HG03558 (cell line): ENCODE data around the gene NUAK1.
"Not testable (repeated sequence)": the region's sequence is repeated elsewhere in the genome, so short reads cannot be mapped to it uniquely, and the experiment has no call there.

Experiments
- ATAC-seq: cut with Tn5 transposase; IDR thresholded peaks from one replicate; pipeline ENCODE4 v1.9.1; 2021; ENCODE audit warnings: moderate number of reproducible peaks; ENCODE audit not compliant: unreplicated experiment; ENCODE audit errors: extremely low read depth

NUAK1 gene

GRCh38 chr12:106149096-106149784, 10.5 kb upstream of the NUAK1 start:
- no peak for ATAC-seq

GRCh38 chr12:106147956-106148355, 9.2 kb upstream of the NUAK1 start:
- no peak for ATAC-seq

GRCh38 chr12:106146987-106147386, 8.2 kb upstream of the NUAK1 start:
- no peak for ATAC-seq

GRCh38 chr12:106145539-106146447, 7.0 kb upstream of the NUAK1 start:
- no peak for ATAC-seq

- ATAC-seq, result no peak
These were observed 6.1 kb upstream of the NUAK1 start for GRCh38 chr12:106144847-106145246.

- no peak for ATAC-seq
These were observed 4.0 kb upstream of the NUAK1 start for GRCh38 chr12:106142591-106143261.

GRCh38 chr12:106141920-106142319, 3.2 kb upstream of the NUAK1 start:
- ATAC-seq, result not testable (repeated sequence)

GRCh38 chr12:106141452-106141851, 2.7 kb upstream of the NUAK1 start:
- ATAC-seq, result no peak

- ATAC-seq, result no peak
These were observed 2.2 kb upstream of the NUAK1 start for GRCh38 chr12:106141003-106141402.

GRCh38 chr12:106140223-106140986, 1.7 kb upstream of the NUAK1 start:
- no peak for ATAC-seq

- no peak for ATAC-seq
These were observed 843 bp upstream of the NUAK1 start for GRCh38 chr12:106139422-106140171.

GRCh38 chr12:106138357-106138632, 459 bp downstream of the NUAK1 start:
- ATAC-seq, result no peak

- no peak for ATAC-seq
These were observed 1.0 kb downstream of the NUAK1 start for GRCh38 chr12:106137530-106138356.

- ATAC-seq, result no peak
These were observed 2.5 kb downstream of the NUAK1 start for GRCh38 chr12:106136263-106136662.

GRCh38 chr12:106135781-106136180, 3.0 kb downstream of the NUAK1 start:
- no peak for ATAC-seq

GRCh38 chr12:106135075-106135474, 3.7 kb downstream of the NUAK1 start:
- ATAC-seq, result no peak

GRCh38 chr12:106134294-106134949, 4.3 kb downstream of the NUAK1 start:
- ATAC-seq, result no peak
